Dedifferentiated amniotic fluid mesenchymal stem cell (primary cell): ENCODE results near the gene CLIP2.
"Not testable (repeated sequence)": the region's sequence is repeated elsewhere in the genome, so short reads cannot be mapped to it uniquely, and the experiment has no call there.

Source experiments
- DNase-seq: peaks from one replicate; pipeline ENCODE4 v3.0.0-alpha.2; 2016; ENCODE audit errors: extremely low spot score

The CLIP2 gene

GRCh38 chr7:74297516-74298233 lies 8.5 kb downstream of the CLIP2 start:
- no peak for DNase-seq

GRCh38 chr7:74299401-74299800 lies 10.2 kb downstream of the CLIP2 start:
- no peak for DNase-seq

GRCh38 chr7:74300926-74301325 lies 11.7 kb downstream of the CLIP2 start:
- no peak for DNase-seq

- DNase-seq, result no peak
Measured at GRCh38 chr7:74302745-74303221, 13.6 kb downstream of the CLIP2 start.

GRCh38 chr7:74304550-74304949 lies 15.3 kb downstream of the CLIP2 start:
- DNase-seq, result no peak

- DNase-seq, result no peak
Measured at GRCh38 chr7:74306004-74306729, 17.0 kb downstream of the CLIP2 start.

- DNase-seq, result no peak
Measured at GRCh38 chr7:74306730-74307469, 17.7 kb downstream of the CLIP2 start.

GRCh38 chr7:74307738-74308505 lies 18.7 kb downstream of the CLIP2 start:
- DNase-seq, result no peak

- no peak for DNase-seq
Measured at GRCh38 chr7:74309181-74309580, 20.0 kb downstream of the CLIP2 start.

GRCh38 chr7:74311305-74311744 lies 22.1 kb downstream of the CLIP2 start:
- DNase-seq, result no peak

GRCh38 chr7:74312418-74313028 lies 23.3 kb downstream of the CLIP2 start:
- DNase-seq, result no peak

- not testable (repeated sequence) for DNase-seq
Measured at GRCh38 chr7:74315891-74316290, 26.7 kb downstream of the CLIP2 start.

- DNase-seq, result no peak
Measured at GRCh38 chr7:74317146-74317782, 28.1 kb downstream of the CLIP2 start.

GRCh38 chr7:74318043-74318442 lies 28.8 kb downstream of the CLIP2 start:
- DNase-seq, result no peak

- no peak for DNase-seq
Measured at GRCh38 chr7:74320645-74321221, 31.5 kb downstream of the CLIP2 start.

GRCh38 chr7:74322892-74323291 lies 33.7 kb downstream of the CLIP2 start:
- DNase-seq, result not testable (repeated sequence)

GRCh38 chr7:74324531-74325209 lies 35.5 kb downstream of the CLIP2 start:
- no peak for DNase-seq

GRCh38 chr7:74325210-74325565 lies 36.0 kb downstream of the CLIP2 start:
- DNase-seq, result no peak

- no peak for DNase-seq
Measured at GRCh38 chr7:74329225-74329624, 40.0 kb downstream of the CLIP2 start.
